Measurements from ENCODE around the gene MRLN.

DNA sequence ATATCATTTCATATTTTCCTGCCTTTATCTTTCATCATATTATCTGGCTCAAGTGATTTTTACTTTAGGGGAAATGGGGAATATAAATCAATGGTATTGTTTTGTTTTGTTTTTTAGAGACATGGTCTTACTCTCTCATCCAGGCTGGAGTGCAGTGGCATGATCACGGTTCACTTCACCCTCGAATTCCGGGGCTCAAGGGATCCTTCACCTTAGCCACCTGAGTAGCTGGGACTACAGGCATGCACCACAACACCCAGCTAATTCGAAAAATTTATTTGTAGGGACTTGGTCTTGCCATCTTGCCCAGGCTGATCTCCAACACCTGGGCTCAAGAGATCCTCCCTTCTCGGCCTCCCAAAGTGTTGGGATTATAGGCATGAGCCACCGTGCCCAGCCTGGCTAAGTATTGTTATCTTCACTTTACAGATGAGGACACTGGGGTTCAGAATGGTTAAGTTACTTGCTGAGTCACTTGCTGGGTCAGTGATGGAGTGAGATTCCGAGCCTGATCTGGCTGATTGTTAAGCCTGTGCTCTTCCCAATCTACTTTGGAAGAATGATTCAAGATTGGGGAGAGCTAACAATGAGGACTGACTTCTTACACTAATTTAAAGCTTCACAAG, 39.9 kb downstream of the MRLN start:
- TF ChIP-seq, protein P1, sequence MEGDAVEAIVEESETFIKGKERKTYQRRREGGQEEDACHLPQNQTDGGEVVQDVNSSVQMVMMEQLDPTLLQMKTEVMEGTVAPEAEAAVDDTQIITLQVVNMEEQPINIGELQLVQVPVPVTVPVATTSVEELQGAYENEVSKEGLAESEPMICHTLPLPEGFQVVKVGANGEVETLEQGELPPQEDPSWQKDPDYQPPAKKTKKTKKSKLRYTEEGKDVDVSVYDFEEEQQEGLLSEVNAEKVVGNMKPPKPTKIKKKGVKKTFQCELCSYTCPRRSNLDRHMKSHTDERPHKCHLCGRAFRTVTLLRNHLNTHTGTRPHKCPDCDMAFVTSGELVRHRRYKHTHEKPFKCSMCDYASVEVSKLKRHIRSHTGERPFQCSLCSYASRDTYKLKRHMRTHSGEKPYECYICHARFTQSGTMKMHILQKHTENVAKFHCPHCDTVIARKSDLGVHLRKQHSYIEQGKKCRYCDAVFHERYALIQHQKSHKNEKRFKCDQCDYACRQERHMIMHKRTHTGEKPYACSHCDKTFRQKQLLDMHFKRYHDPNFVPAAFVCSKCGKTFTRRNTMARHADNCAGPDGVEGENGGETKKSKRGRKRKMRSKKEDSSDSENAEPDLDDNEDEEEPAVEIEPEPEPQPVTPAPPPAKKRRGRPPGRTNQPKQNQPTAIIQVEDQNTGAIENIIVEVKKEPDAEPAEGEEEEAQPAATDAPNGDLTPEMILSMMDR (conservative IDR thresholded peaks at IDR 0.05; ENCODE audit: low read length) = no peak
- TF ChIP-seq EZH2phosphoT487 (IDR thresholded peaks at IDR 0.05; ENCODE audit: borderline replicate concordance, low read depth, low read length) = no peak

Measured in OCI-LY7 (cell line).